Activated CD4-positive, alpha-beta T cell treated with anti-CD3 and anti-CD28 coated beads for 4 hours (primary cell): ENCODE measurements around the gene ACP7.
"Not testable (repeated sequence)": the region's sequence is repeated elsewhere in the genome, so short reads cannot be mapped to it uniquely, and the experiment has no call there.

Source experiments
- DNase-seq, 2 donors: peaks; one replicate each; pipeline ENCODE4 v3.0.0-alpha.2; 2020

ACP7 gene

DNA sequence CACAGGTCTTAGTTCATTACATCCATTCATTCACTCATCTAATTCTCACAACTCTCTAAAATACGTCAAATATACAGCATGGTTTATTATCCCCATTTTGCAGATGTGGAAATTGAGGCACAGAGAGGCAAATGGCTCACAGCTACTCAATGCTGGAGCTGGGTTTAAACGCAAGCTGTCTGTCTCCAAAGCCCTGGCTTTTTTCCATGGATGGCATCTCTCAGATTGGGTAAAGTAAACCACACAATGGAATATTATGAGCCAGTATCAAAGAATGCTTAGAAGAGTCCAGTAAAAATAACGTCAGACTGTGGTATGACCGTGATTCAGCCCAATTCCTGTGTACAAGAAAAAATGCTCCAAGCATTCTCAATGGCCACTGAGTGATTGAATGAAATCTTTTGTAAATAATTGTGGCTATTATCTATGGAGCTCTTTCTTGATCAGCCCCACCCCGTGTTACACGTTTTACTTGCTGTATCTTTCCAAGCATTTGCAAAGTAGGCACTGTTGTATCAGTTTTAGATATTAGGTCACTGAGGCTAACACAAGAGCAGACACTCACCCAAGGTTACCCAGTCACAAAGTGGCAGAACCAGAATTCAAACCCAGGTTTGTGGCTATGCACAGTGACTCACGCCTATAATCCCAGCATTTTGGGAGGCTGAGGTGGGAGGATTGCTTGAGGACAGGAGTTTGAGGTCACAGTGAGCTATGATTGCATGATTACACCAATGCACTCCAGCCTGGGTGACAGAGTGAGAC is 5.5 kb upstream of the ACP7 start:
- DNase-seq: no peak

DNA sequence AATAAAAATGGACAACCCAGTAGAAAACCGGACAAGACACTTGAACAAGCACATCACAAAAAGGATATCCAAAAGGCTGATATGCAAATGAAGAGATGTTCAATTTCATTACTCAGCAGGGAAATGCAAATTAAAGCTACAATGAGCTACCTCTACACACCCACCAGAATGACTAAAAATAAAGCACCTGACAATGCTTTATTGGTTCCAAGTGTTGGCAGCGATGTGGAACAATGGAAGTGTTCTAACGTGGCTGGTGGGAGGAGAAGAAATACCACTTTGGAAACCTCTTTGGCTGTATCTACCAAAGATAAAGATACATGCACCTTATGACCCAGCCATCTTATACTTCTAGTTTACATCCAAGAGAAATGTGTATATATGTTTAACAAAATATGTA is 3.7 kb upstream of the ACP7 start:
- DNase-seq: no peak

- no peak for DNase-seq
Observed at GRCh38 chr19:39082167-39082566, 2.0 kb upstream of the ACP7 start.

DNA sequence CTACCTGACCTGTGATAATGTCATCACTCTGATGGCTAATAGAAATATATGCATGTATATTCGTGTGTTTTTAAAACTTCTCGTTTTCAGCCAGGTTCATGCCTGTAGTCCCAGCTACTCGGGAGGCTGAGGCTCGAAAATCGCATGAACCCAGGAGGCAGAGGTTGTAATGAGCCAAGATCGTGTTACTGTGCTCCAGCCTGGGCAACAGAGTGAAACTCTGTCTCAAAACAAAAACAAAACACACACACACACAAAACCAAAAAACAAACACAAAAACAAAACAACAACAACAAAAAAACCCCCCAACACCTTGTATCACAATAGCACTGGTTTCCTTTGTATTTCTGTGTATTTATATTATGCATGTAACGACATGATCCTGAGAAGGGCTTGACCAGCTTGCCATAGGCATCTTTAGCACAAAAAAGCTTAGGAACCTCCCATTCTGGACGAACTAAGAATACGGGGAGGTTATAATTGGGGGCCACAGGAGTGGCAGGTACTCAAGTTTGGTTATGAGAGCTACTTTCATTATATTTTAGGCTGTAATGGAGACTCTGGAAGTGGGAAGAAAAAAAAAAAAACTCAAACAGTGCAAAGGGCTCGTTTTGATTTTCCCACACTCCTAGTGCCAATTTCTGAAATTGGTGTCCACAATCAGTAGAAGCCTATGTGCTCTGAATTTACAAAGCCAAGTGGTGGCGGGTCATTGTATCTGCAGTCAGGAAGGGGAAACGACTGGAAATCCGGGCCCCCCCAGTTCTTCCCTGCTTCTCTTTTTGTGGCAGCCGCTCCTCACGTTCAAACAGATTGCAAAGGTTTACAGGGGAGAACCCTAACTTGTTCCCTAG is 1.2 kb upstream of the ACP7 start:
- no peak for DNase-seq

GRCh38 chr19:39083599-39083982 is 577 bp upstream of the ACP7 start:
- no peak for DNase-seq

GRCh38 chr19:39084732-39085080 is 538 bp downstream of the ACP7 start:
- DNase-seq: no peak

DNA sequence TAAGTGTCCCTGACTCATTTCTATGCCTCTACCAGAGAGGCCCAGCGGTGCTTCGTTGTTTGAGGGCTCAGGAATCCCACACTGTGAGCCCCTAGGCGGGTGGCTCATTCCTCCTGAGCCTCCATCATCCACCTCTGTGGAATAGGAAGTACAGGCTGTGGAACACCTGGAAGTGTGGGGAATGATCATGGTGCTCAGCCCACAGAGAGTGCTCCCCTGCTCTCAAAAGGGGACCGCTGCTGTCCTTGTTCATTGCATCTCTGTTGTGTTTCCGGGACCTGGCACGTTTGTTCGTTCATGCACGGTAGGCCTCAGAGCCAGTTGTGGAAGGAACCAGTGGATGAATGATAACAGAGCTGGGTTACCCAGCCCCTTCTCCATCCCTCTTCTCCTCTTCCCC is 1.2 kb downstream of the ACP7 start:
- no peak for DNase-seq

GRCh38 chr19:39086386-39086785 is 2.2 kb downstream of the ACP7 start:
- DNase-seq: no peak

DNA sequence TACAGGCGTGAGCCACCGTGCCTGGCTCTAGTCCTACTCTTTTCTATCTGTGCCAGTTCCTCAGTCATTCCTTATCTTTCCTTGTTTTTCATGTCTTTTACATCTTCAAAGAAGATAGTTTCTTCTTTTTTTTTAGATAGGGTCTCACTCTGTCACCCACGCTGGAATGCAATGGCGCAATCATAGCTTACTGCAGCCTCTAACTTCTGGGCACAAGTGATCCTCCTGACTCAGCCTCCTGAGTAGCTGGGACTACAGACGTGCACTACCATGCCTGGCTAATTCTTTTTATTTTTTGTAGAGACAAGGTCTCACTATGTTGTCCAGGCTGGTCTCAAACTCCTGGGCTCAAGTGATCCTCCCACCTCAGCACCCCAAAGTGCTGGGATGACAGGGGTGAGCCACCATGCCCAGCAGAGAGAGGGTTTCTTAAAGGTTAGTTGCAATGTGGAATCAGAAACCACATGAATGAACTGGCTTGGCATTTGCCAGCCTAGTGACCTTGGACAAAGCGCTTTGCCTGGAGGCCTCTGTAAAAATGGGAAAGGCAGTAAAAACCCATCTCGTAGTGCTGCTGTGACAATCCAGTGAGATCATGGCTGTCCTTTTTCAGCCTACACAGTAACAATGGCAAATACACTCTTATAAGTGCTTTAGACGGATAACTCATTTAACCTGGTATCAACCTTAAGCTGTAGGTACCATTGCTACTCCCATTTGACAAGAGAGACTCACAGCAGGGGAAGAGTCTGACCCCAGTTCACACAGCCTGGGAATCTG is 3.9 kb downstream of the ACP7 start:
- DNase-seq: no peak

DNA sequence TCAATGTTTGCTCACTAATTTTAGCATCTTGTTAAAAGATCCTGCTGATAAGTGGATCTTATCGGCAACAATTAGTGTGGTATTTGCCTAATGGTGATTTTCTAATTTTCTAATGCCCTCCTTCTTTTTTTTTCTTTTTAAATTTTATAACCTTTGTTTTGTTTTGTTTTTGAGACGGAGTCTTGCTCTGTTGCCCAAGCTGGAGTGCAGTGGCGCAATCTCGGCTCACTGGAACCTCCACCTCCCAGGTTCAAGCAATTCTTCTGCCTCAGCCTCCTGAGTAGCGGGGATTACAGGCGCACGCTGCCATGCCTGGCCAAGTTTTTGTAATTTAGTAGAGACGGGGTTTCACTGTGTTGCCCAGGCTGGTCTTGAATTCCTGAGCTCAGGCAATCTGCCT is 5.8 kb downstream of the ACP7 start:
- not testable (repeated sequence) for DNase-seq

DNA sequence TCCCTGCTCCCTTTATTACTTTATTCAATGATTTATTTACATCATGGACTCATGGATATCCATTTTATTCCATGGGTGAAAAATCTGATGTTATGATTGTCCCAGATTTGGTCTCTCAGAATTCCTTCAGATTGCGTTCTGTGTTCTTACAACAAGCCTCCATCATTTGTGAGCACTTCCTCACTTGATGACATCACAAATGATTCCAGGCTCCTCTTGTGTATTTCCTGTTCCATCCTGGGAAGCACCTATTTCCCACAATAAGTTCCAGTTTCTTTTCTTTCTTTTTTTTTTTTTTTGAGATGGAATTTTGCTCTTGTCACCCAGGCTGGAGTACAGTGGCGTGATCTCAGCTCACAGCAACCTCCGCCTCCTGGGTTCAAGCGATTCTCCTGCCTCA is 6.7 kb downstream of the ACP7 start:
- no peak for DNase-seq

DNA sequence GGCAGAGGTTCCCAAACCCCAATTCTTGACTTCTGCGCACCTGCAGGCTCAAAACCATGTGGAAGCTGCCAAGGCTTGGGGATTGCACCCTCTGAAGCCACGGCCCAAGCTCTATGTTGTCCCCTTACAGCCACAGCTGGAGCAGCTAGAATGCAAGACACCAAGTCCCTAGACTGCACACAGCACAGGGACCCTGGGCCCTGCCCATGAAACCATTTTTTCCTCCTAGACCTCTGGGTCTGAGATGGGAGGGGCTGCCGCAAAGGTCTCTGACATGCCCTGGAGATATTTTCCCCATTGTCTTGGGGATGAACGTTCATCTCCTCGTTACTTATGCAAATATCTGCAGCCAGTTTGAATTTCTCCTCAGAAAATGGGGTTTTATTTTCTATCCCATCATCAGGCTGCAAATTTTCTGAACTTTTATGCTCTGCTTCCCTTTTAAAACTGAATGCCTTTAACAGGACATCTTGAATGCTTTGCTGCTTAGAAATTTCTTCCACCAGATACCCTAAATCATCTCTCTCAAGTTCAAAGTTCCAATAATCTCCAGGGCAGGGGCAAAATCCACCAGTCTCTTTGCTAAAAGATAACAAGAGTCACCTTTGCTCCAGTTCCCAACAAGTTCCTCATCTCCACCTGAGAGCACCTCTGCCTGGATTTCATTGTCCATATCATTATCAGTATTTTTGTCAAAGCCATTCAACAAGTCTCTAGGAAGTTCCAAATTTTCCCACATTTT is 11.8 kb downstream of the ACP7 start:
- not testable (repeated sequence) for DNase-seq

DNA sequence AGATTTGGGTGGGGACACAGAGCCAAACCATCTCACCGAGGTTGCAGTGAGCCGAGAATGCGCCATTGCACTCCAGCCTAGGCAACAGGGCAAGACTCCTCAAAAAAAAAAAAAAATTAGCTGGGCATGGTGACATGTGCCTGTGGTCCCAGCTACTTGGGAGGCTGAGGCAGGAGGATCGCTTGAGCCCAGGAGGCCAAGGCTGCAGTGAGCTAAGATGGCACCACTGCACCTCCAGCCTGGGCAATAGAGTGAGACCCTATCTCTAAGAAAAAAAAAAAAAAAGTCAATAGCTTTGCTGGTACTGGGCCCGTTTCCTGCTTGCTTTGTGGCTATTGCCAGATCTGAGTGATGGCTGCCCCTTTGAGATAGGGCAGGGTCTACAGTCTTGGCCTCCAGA is 13.1 kb downstream of the ACP7 start:
- DNase-seq: no peak

DNA sequence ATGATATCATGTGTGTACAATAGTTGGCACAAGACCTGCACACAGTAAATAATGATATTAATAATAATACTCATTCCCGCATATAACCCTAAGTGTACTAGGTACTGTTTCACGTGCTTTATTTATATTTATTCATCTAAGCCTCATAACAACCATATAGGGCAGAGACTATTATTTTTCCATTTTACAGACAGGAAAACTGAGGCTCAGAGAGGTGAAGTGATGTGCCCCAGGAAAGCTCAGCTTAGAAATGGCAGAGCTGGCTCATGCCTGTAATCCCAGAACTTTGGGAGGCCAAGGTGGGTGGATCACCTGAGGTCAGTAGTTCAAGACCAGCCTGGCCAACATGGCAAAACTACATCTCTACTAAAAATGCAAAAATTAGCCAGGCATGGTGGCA is 13.6 kb downstream of the ACP7 start:
- no peak for DNase-seq

GRCh38 chr19:39098365-39099269 is 14.4 kb downstream of the ACP7 start:
- no peak for DNase-seq

DNA sequence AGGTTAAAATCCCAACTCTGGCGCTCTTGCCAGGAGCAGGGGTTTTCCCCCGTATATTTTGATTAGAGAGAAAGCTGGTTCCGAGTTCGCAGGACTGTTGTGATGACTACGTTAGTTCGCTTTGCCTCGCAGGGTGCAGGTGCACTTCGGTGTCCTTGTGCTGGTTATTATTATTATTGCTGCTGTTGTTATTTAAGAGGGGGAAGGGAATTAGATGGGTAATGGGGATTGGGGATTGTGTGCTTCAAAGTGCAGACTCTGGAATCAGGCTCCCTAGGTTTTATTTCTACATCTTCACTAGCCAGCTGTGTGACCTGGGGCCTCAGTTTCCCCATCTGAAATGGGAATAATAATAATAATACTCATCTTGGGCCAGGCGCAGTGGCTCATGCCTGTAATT is 15.2 kb downstream of the ACP7 start:
- DNase-seq: no peak

DNA sequence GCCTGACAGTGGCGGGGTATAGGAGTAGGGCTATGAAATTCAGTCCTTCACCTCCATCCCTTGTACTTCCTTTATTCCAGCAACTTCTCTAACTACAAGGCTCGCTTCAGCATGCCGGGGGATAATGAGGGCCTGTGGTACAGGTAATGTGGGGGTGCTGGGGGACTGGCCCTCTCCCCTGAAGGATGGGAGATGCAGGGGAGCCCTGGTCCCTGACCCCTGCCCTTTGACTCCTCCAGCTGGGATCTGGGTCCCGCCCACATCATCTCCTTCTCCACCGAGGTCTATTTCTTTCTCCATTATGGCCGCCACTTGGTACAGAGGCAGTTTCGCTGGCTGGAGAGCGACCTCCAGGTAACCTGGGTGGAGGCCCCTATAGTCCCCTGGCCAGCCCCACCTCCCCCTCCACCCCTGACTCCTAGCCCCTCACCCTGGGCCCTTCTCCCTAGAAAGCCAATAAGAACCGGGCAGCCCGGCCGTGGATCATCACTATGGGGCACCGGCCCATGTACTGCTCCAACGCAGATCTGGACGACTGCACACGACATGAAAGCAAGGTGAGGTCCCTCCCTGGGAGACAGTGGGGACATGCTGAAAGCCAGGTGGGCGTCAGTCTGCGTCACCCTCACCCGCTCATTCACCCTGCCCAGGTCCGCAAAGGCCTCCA is 16.5 kb downstream of the ACP7 start:
- no peak for DNase-seq

- DNase-seq: no peak
Observed at GRCh38 chr19:39103151-39103550, 19.0 kb downstream of the ACP7 start.

- DNase-seq: no peak
Observed at GRCh38 chr19:39104186-39104596, 20.0 kb downstream of the ACP7 start.

DNA sequence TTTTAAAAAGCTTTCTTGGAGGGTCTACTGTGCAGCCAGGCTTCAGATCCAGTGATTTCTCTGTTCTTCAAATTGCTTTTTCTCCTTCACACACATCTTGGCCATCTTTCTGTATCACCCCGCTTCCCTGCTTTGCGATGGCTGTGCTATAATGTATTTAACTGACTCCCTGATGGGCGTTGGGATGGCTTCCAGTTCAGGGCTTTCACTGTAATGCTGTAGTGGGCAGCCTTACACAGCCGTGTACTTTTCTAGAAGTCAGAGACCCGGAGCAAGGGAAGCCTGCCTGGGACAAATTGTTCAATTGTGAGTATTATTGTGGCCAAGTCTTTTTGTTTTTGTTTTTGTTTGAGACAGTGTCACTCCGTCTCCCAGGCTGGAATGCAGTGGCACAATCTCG is 22.0 kb downstream of the ACP7 start:
- no peak for DNase-seq

- no peak for DNase-seq
Observed at GRCh38 chr19:39109641-39110040, 25.5 kb downstream of the ACP7 start.
